ENCODE results near the gene TEX54. TPM values are rescaled to one million over a fixed set of nuclear protein-coding genes. Genes with fewer than 3 reads are reported as not detected.

The TEX54 gene
- total and polyA plus RNA-seq, 2 of the 13 experiments (the other 11 are each of a cell fraction or from before 2014, with no cell fraction given), result not detected

GRCh38 chr11:62855571-62856332 is 23.1 kb upstream of the TEX54 start (continued):
- TF ChIP-seq ZNF770 (CRISPR knock-in tag; IDR thresholded peaks at IDR 0.05) (peak; percentile 60), ADNP (CRISPR knock-in tag; IDR thresholded peaks at IDR 0.05) (no peak), NCOA1 (CRISPR knock-in tag; IDR thresholded peaks at IDR 0.05) (no peak; the same call in 1 of the 2 replicates), KDM2A (CRISPR knock-in tag; IDR thresholded peaks at IDR 0.05; ENCODE audit: borderline replicate concordance, low read depth) (peak; percentile 91), IRX3 (CRISPR knock-in tag; IDR thresholded peaks at IDR 0.05; ENCODE audit: borderline replicate concordance, low read depth) (peak; percentile 63; the same call in 1 of the 2 replicates), RELA (CRISPR knock-in tag; IDR thresholded peaks at IDR 0.05) (peak; percentile 76), RORA (CRISPR knock-in tag; IDR thresholded peaks at IDR 0.05) (no peak), SIN3A (IDR thresholded peaks at IDR 0.05; ENCODE audit: borderline replicate concordance, low read depth, low read length) (0 out of 2 replicates have a peak, but pooled peaks have one; percentile 83), HNF4G (IDR thresholded peaks at IDR 0.05; ENCODE audit: borderline replicate concordance, low read depth, low read length) (peak; percentile 68; the same call in 1 of the 2 replicates), HNF4G (CRISPR knock-in tag; IDR thresholded peaks at IDR 0.05; ENCODE audit: borderline replicate concordance, low read depth) (no peak), LRRFIP1 (CRISPR knock-in tag; conservative IDR thresholded peaks at IDR 0.05) (0 out of 2 replicates have a peak, but pooled peaks have one; percentile 62), PREB (CRISPR knock-in tag; IDR thresholded peaks at IDR 0.05) (no peak), NR0B2 (CRISPR knock-in tag; IDR thresholded peaks at IDR 0.05) (no peak), ZNF253 (CRISPR knock-in tag; IDR thresholded peaks at IDR 0.05; ENCODE audit: borderline replicate concordance) (peak; percentile 82; the same call in 1 of the 2 replicates), NRL (CRISPR knock-in tag; IDR thresholded peaks at IDR 0.05; ENCODE audit: borderline replicate concordance) (peak; percentile 99), MIER3 (CRISPR knock-in tag; IDR thresholded peaks at IDR 0.05; ENCODE audit: borderline replicate concordance) (peak; percentile 83; the same call in 1 of the 2 replicates), TFDP1 (CRISPR knock-in tag; IDR thresholded peaks at IDR 0.05; ENCODE audit: borderline replicate concordance) (peak; percentile 99), NAIF1 (CRISPR knock-in tag; IDR thresholded peaks at IDR 0.05; ENCODE audit: borderline replicate concordance) (peak; percentile 92), ZNF207 (IDR thresholded peaks at IDR 0.05; ENCODE audit: borderline replicate concordance) (no peak), ZNF616 (CRISPR knock-in tag; IDR thresholded peaks at IDR 0.05; ENCODE audit: low read depth) (peak; percentile 97), NBN (conservative IDR thresholded peaks at IDR 0.05) (no peak), XBP1 (CRISPR knock-in tag; IDR thresholded peaks at IDR 0.05) (peak; percentile 94; the same call in 1 of the 2 replicates)
